ENCODE results near the gene TNFRSF18.

DNA sequence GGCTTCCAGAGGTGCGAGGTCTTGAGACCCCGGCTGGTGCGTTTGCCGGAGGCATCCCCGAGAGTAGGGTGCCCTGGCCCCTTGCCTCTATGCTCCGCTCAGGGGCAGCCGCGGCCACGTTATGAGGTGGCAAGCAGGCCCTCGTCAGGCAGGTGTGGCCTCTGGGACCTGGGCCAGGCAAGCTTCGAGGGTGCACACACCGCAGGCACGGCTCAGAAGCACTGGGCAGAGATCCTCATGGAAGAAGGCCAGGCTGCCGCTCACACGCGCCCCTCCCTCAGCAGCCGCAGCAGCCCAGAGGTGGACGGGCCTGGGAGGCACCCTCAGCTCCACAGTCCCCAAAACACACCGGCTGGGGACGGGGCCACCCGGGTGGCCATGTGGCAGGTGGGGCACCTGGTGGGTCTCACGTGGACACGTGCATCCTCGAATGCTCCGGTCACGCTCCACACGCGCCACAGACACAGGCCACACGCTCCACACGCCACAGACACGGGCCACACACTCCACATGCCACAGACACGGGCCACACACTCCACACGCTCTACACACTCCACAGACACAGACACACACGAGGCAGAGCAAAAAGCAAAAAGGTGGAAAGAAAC is 18.9 kb upstream of the TNFRSF18 start:
- TF ChIP-seq, protein P1, sequence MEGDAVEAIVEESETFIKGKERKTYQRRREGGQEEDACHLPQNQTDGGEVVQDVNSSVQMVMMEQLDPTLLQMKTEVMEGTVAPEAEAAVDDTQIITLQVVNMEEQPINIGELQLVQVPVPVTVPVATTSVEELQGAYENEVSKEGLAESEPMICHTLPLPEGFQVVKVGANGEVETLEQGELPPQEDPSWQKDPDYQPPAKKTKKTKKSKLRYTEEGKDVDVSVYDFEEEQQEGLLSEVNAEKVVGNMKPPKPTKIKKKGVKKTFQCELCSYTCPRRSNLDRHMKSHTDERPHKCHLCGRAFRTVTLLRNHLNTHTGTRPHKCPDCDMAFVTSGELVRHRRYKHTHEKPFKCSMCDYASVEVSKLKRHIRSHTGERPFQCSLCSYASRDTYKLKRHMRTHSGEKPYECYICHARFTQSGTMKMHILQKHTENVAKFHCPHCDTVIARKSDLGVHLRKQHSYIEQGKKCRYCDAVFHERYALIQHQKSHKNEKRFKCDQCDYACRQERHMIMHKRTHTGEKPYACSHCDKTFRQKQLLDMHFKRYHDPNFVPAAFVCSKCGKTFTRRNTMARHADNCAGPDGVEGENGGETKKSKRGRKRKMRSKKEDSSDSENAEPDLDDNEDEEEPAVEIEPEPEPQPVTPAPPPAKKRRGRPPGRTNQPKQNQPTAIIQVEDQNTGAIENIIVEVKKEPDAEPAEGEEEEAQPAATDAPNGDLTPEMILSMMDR (IDR thresholded peaks at IDR 0.05), result no peak
- no peak for TF ChIP-seq POLR2A (IDR thresholded peaks at IDR 0.05; ENCODE audit: low read depth)

All from esophagus muscularis mucosa (tissue), 3 donors.